ENCODE measurements around the gene RGS9. TPM values are rescaled to one million over a fixed set of nuclear protein-coding genes. Genes with fewer than 3 reads are reported as not detected.
A peak's percentile ranks its signal among the peaks of the same experiment; 100 is the strongest.
"Not testable (repeated sequence)": the region's sequence is repeated elsewhere in the genome, so short reads cannot be mapped to it uniquely, and the experiment has no call there.

RGS9 gene
- total RNA-seq, 1 donor from 2014 or later = 3.1 TPM

DNA sequence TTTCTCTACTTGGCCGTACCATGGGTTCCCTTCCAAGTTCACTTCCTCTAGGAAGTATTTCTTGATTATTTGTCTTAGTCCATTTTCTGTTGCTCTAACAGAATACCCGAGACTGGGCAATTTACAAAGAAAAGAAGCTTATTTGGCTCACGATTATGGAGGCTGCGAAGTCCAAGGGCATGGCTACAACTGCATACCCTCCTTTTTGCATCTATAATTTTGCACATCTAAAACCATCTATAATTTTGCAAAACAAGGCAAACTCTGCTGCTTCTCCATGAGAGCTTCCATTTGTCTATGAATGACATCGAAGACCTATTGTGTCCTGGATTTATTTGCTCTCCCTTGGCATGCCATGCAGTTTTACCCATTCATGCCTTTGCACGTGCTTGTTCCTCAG, 27.6 kb upstream of the RGS9 start:
- H3K9ac ChIP-seq (ENCODE audit: low read depth in 1 of 3, low read length in 3 of 3) = no peak overlapping the region
- peaks cover 11 to 22% (median 15%) of the 10 kb centered on the region in 3 donors for H3K4me1 ChIP-seq (ENCODE audit: control insufficient read depth in 3 of 3, insufficient read depth in 3 of 3, low read length in 3 of 3)
- peaks cover 0 to 2% (median 0%) of the 10 kb centered on the region in 3 donors for H3K36me3 ChIP-seq (ENCODE audit: control insufficient read depth in 3 of 3, insufficient read depth in 3 of 3, low read length in 3 of 3)
- H3K4me3 ChIP-seq (ENCODE audit: low read length in 3 of 3) = no peak overlapping the region
- H3K9me3 ChIP-seq (ENCODE audit: control insufficient read depth in 3 of 3, low read length in 3 of 3) = no peaks in the 10 kb centered on the region
- no peak overlapping the region for H3K27ac ChIP-seq (ENCODE audit: low read depth, low read length)
- no peaks in the 10 kb centered on the region for H3K27me3 ChIP-seq (ENCODE audit: control insufficient read depth in 3 of 3, insufficient read depth in 3 of 3, low read length in 3 of 3)

DNA sequence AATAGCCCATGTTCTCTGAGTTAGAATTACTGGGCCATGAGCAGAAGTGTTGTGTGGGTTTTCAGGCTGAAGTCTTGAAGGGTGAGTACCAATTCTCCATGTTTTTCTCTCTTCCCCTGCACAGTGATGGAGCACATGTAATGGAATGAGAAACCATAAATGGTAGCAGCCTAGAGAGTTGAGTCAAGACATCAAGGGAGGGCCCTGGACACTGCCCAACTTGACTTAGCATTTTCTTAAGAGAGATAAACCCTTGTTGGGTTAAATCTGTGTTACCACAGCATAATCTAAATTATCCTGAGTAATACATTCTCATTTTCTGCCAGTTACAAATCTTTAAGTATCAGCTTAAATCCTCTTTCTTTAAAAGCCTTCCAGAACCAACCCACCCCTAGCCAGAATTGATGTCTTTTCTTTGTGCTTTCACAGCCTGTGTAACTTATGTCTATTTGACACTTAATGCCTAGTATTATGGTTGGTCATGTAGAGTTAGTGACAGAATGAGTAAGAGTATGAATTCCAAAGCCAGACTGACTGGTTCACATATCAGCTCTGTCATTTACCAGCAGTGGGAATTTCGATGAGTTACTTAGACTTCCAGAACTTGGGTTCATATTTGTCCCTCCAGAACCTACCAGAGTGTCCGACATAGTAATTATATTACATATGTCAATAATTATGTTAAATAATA, 27.0 kb upstream of the RGS9 start:
- no peak overlapping the region for H3K9ac ChIP-seq (ENCODE audit: low read depth in 1 of 3, low read length in 3 of 3)
- no peak overlapping the region for H3K4me3 ChIP-seq (ENCODE audit: low read length in 3 of 3)
- peaks cover 11 to 22% (median 15%) of the 10 kb centered on the region in 3 donors for H3K4me1 ChIP-seq (ENCODE audit: control insufficient read depth in 3 of 3, insufficient read depth in 3 of 3, low read length in 3 of 3)
- H3K27me3 ChIP-seq (ENCODE audit: control insufficient read depth in 3 of 3, insufficient read depth in 3 of 3, low read length in 3 of 3) = no peaks in the 10 kb centered on the region
- H3K27ac ChIP-seq (ENCODE audit: low read depth, low read length) = no peak overlapping the region
- H3K36me3 ChIP-seq (ENCODE audit: control insufficient read depth in 3 of 3, insufficient read depth in 3 of 3, low read length in 3 of 3) = peaks cover 0 to 2% (median 0%) of the 10 kb centered on the region in 3 donors
- no peaks in the 10 kb centered on the region for H3K9me3 ChIP-seq (ENCODE audit: control insufficient read depth in 3 of 3, low read length in 3 of 3)

- Histone ChIP-seq H3K4me3 (ENCODE audit: low read length in 3 of 3) (no peak overlapping the region), H3K27me3 (ENCODE audit: control insufficient read depth in 3 of 3, insufficient read depth in 3 of 3, low read length in 3 of 3) (no peaks in the 10 kb centered on the region), H3K36me3 (ENCODE audit: control insufficient read depth in 3 of 3, insufficient read depth in 3 of 3, low read length in 3 of 3) (no peaks in the 10 kb centered on the region), H3K9me3 (ENCODE audit: control insufficient read depth in 3 of 3, low read length in 3 of 3) (no peaks in the 10 kb centered on the region), H3K9ac (ENCODE audit: low read depth in 1 of 3, low read length in 3 of 3) (no peak overlapping the region), H3K27ac (ENCODE audit: low read depth, low read length) (no peak overlapping the region), H3K4me1 (ENCODE audit: control insufficient read depth in 3 of 3, insufficient read depth in 3 of 3, low read length in 3 of 3) (no peaks in the 10 kb centered on the region)
Observed at GRCh38 chr17:65115839-65116238, 21.3 kb upstream of the RGS9 start.

DNA sequence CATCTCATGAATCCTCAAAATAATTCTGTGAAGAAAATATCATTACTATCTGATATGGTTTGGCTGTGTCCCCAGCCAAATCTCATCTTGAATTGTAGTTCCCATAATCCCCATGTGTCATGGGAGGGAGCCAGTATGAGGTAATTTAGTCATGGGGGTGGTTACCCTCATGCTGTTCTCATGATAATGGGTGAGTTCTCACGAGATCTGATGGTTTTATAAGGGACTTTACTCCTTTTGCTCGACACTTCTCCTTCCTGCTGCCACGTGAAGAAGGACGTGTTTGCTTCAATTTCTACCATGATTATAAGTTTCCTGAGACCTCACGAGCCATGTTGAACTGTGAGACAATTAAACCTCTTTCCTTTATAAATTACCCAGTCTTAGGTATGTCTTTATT, 20.7 kb upstream of the RGS9 start:
- H3K27ac ChIP-seq (ENCODE audit: low read depth, low read length); H3K4me3 ChIP-seq (ENCODE audit: low read length in 3 of 3); H3K27me3 ChIP-seq (ENCODE audit: control insufficient read depth in 3 of 3, insufficient read depth in 3 of 3, low read length in 3 of 3); H3K36me3 ChIP-seq (ENCODE audit: control insufficient read depth in 3 of 3, insufficient read depth in 3 of 3, low read length in 3 of 3); H3K9ac ChIP-seq (ENCODE audit: low read depth in 1 of 3, low read length in 3 of 3); H3K4me1 ChIP-seq (ENCODE audit: control insufficient read depth in 3 of 3, insufficient read depth in 3 of 3, low read length in 3 of 3); H3K9me3 ChIP-seq (ENCODE audit: control insufficient read depth in 3 of 3, low read length in 3 of 3): not testable (repeated sequence)

GRCh38 chr17:65117384-65118035, 19.7 kb upstream of the RGS9 start:
- Histone ChIP-seq H3K36me3 (ENCODE audit: control insufficient read depth in 3 of 3, insufficient read depth in 3 of 3, low read length in 3 of 3) (no peaks in the 10 kb centered on the region), H3K9ac (ENCODE audit: low read depth in 1 of 3, low read length in 3 of 3) (no peak overlapping the region), H3K27ac (ENCODE audit: low read depth, low read length) (no peak overlapping the region), H3K4me3 (ENCODE audit: low read length in 3 of 3) (no peak overlapping the region), H3K27me3 (ENCODE audit: control insufficient read depth in 3 of 3, insufficient read depth in 3 of 3, low read length in 3 of 3) (no peaks in the 10 kb centered on the region), H3K9me3 (ENCODE audit: control insufficient read depth in 3 of 3, low read length in 3 of 3) (no peaks in the 10 kb centered on the region), H3K4me1 (ENCODE audit: control insufficient read depth in 3 of 3, insufficient read depth in 3 of 3, low read length in 3 of 3) (peaks cover 0 to 5% (median 3%) of the 10 kb centered on the region in 3 donors)

DNA sequence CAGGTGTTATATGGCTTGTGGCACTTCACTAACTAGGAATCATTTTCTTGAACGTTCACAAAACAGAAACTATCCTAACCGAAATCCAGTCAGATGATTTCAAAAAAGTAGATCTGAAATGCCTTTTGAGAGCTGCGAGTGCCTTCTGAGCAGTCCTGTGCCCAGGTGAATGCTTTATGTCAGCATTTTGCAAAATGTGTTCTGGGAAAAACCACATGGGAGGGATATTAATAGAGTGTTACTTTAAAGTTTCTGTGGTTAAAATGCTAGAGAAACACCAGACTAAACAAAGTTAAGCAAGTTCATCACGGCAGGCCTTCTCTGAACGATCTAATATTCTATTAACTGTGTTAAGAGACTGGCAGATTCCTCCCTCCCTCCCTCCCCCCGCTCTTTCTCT, 15.8 kb upstream of the RGS9 start:
- no peak overlapping the region for H3K4me3 ChIP-seq (ENCODE audit: low read length in 3 of 3)
- no peak overlapping the region for H3K27ac ChIP-seq (ENCODE audit: low read depth, low read length)

GRCh38 chr17:65121916-65122806, 15.0 kb upstream of the RGS9 start:
- H3K9ac ChIP-seq (ENCODE audit: low read depth in 1 of 3, low read length in 3 of 3) = peak overlapping the region; percentile 79 to 93 (median 80)
- H3K4me3 ChIP-seq (ENCODE audit: low read length in 3 of 3) = peak overlapping the region; percentile 62 to 83 (median 81)

More for the DNA sequence above, 15.8 kb upstream of the RGS9 start:
- H3K4me1 ChIP-seq (ENCODE audit: control insufficient read depth in 3 of 3, insufficient read depth in 3 of 3, low read length in 3 of 3) = peaks cover 0 to 11% (median 8%) of the 10 kb centered on the region in 3 donors
- no peak overlapping the region for H3K9ac ChIP-seq (ENCODE audit: low read depth in 1 of 3, low read length in 3 of 3)
- H3K36me3 ChIP-seq (ENCODE audit: control insufficient read depth in 3 of 3, insufficient read depth in 3 of 3, low read length in 3 of 3) = no peaks in the 10 kb centered on the region
- H3K27me3 ChIP-seq (ENCODE audit: control insufficient read depth in 3 of 3, insufficient read depth in 3 of 3, low read length in 3 of 3) = no peaks in the 10 kb centered on the region
- H3K9me3 ChIP-seq (ENCODE audit: control insufficient read depth in 3 of 3, low read length in 3 of 3) = no peaks in the 10 kb centered on the region

DNA sequence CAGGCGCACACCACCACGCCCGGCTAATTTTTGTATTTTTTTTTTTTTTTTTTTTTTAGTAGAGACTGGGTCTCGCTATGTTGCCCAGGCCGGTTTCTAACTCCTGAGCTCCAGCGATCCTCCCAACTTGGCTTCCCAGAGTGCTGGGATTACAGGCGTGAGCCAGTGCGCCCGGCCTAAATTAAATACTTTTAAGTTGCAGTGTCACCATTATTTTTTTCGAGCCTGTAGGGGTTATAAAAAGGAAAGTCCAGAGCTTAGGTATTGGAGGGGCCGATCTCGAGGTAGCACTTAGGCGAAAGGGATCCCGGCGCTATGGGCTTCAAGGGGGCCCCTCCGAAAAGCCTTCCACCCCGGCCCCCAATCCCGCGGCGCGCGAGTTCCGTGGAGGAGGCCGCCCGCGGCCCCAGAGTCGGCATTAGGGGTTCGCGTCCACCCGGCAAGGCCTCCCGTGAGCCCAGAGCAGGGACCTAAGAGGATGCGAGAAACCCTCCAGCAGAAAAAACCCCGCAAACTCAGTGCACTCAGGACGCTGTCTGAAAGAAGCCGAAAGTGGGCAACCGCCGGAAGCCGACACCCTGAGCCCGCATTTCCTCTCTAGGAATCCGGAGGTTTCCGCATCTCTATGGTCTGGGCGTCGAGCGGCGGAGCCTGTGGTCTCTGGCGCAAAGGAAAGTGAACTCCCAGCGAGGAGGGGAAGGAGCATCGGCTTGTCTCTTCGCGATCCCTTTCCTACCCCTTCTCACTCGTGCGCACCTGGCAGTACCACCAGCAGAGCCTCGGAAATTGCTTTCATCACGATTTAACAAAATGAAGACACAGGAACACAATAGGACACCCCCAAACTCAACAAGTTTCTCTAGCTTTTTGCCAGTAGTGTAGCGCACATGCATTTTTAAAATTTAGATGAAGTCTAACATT, 14.1 kb upstream of the RGS9 start:
- Histone ChIP-seq H3K36me3 (ENCODE audit: control insufficient read depth in 3 of 3, insufficient read depth in 3 of 3, low read length in 3 of 3) (no peaks in the 10 kb centered on the region), H3K27ac (ENCODE audit: low read depth, low read length) (peak overlapping the region; percentile 65)

More at GRCh38 chr17:65121916-65122806, 15.0 kb upstream of the RGS9 start:
- Histone ChIP-seq H3K36me3 (ENCODE audit: control insufficient read depth in 3 of 3, insufficient read depth in 3 of 3, low read length in 3 of 3) (no peaks in the 10 kb centered on the region), H3K27me3 (ENCODE audit: control insufficient read depth in 3 of 3, insufficient read depth in 3 of 3, low read length in 3 of 3) (no peaks in the 10 kb centered on the region), H3K9me3 (ENCODE audit: control insufficient read depth in 3 of 3, low read length in 3 of 3) (no peaks in the 10 kb centered on the region), H3K27ac (ENCODE audit: low read depth, low read length) (peak overlapping the region; percentile 65), H3K4me1 (ENCODE audit: control insufficient read depth in 3 of 3, insufficient read depth in 3 of 3, low read length in 3 of 3) (peaks cover 0 to 11% (median 8%) of the 10 kb centered on the region in 3 donors)

More for the DNA sequence above, 14.1 kb upstream of the RGS9 start:
- peaks cover 0 to 11% (median 8%) of the 10 kb centered on the region in 3 donors for H3K4me1 ChIP-seq (ENCODE audit: control insufficient read depth in 3 of 3, insufficient read depth in 3 of 3, low read length in 3 of 3)
- peak overlapping the region; percentile 79 to 93 (median 80) for H3K9ac ChIP-seq (ENCODE audit: low read depth in 1 of 3, low read length in 3 of 3)
- H3K4me3 ChIP-seq (ENCODE audit: low read length in 3 of 3) = peak overlapping the region; percentile 62 to 83 (median 81)
- H3K27me3 ChIP-seq (ENCODE audit: control insufficient read depth in 3 of 3, insufficient read depth in 3 of 3, low read length in 3 of 3) = peaks cover 0 to 5% (median 0%) of the 10 kb centered on the region in 3 donors
- H3K9me3 ChIP-seq (ENCODE audit: control insufficient read depth in 3 of 3, low read length in 3 of 3) = no peaks in the 10 kb centered on the region

Measured in skeletal muscle tissue (tissue), 4 donors.